HG03442 (cell line): ENCODE data around the gene DUOX1.
"Not testable (repeated sequence)": the region's sequence is repeated elsewhere in the genome, so short reads cannot be mapped to it uniquely, and the experiment has no call there.

Experiments
- ATAC-seq: cut with Tn5 transposase; IDR thresholded peaks from one replicate; pipeline ENCODE4 v1.9.1; 2021; ENCODE audit warnings: mild to moderate bottlenecking, moderate library complexity; ENCODE audit not compliant: unreplicated experiment

Gene DUOX1

GRCh38 chr15:45120081-45120972 is 9.5 kb upstream of the DUOX1 start:
- ATAC-seq, result no peak

GRCh38 chr15:45121020-45121419 is 8.8 kb upstream of the DUOX1 start:
- no peak for ATAC-seq

GRCh38 chr15:45121706-45122417 is 7.9 kb upstream of the DUOX1 start:
- ATAC-seq, result no peak

GRCh38 chr15:45122719-45123118 is 7.1 kb upstream of the DUOX1 start:
- no peak for ATAC-seq

- no peak for ATAC-seq
Measured at GRCh38 chr15:45123397-45123796, 6.4 kb upstream of the DUOX1 start.

- no peak for ATAC-seq
Measured at GRCh38 chr15:45126535-45127158, 3.1 kb upstream of the DUOX1 start.

- no peak for ATAC-seq
Measured at GRCh38 chr15:45128971-45129639, 689 bp upstream of the DUOX1 start.

- no peak for ATAC-seq
Measured at GRCh38 chr15:45130291-45131000, 652 bp downstream of the DUOX1 start.

- ATAC-seq, result no peak
Measured at GRCh38 chr15:45131510-45131909, 1.7 kb downstream of the DUOX1 start.

- ATAC-seq, result no peak
Measured at GRCh38 chr15:45132844-45133560, 3.2 kb downstream of the DUOX1 start.

- ATAC-seq, result no peak
Measured at GRCh38 chr15:45133561-45133920, 3.7 kb downstream of the DUOX1 start.

- no peak for ATAC-seq
Measured at GRCh38 chr15:45134046-45134445, 4.3 kb downstream of the DUOX1 start.

GRCh38 chr15:45134682-45135604 is 5.1 kb downstream of the DUOX1 start:
- peak; percentile 55 for ATAC-seq

GRCh38 chr15:45135705-45136377 is 6.0 kb downstream of the DUOX1 start:
- ATAC-seq, result not testable (repeated sequence)

- ATAC-seq, result no peak
Measured at GRCh38 chr15:45136378-45136764, 6.6 kb downstream of the DUOX1 start.

GRCh38 chr15:45137703-45138102 is 7.9 kb downstream of the DUOX1 start:
- no peak for ATAC-seq

GRCh38 chr15:45138814-45139765 is 9.3 kb downstream of the DUOX1 start:
- ATAC-seq, result no peak
